Activated naive CD4-positive, alpha-beta T cell treated with anti-CD3 and anti-CD28 coated beads, Interleukin-2, amount 10 ng/mL, durations not matched to agents 7 days and 5 days (primary cell): ENCODE measurements around the gene NT5DC1.
"Not testable (repeated sequence)": the region's sequence is repeated elsewhere in the genome, so short reads cannot be mapped to it uniquely, and the experiment has no call there.

ENCODE experiments used
- CTCF ChIA-PET: fragments of 350-600 bp; sonication (Branson Sonifier 250); formaldehyde crosslinking; loops from one replicate; lab custom pipeline; 2021; ENCODE audit warnings: antibody characterized with exemption; lab: Charles Lee
- DNase-seq: peaks from one replicate; pipeline ENCODE4 v3.0.0-alpha.2; 2020
- H3K27ac Mint-ChIP-seq: one replicate; pipeline ENCODE4 v1.8.0; 2021; ENCODE audit warnings: mild to moderate bottlenecking, moderate library complexity, mixed read lengths
- H3K27me3 Mint-ChIP-seq: one replicate; pipeline ENCODE4 v1.8.0; 2021; ENCODE audit warnings: mild to moderate bottlenecking, mixed read lengths
- H3K36me3 Mint-ChIP-seq: one replicate; pipeline ENCODE4 v1.8.0; 2021; ENCODE audit warnings: mixed read lengths
- H3K4me1 Mint-ChIP-seq: one replicate; pipeline ENCODE4 v1.8.0; 2021; ENCODE audit warnings: mixed read lengths
- H3K4me3 Mint-ChIP-seq: one replicate; pipeline ENCODE4 v1.8.0; 2021; ENCODE audit warnings: mild to moderate bottlenecking, moderate library complexity, mixed read lengths
- H3K9me3 Mint-ChIP-seq: one replicate; pipeline ENCODE4 v1.8.0; 2021; ENCODE audit warnings: mixed read lengths

The NT5DC1 gene

GRCh38 chr6:116280161-116280932 is 179.7 kb downstream of the NT5DC1 start:
- CTCF ChIA-PET, result interaction anchor here (1.0 to 5.0 kb wide), 4 partner anchors 11 to 255 kb away, joined by 3 to 26 read pairs (median 4); no protein-coding TSS in a partner anchor
- Mint-ChIP-seq H3K27me3 (peaks cover 7% of the 10 kb centered on the region), H3K27ac (peak overlapping the region; percentile 97), H3K36me3 (peaks cover 35% of the 10 kb centered on the region), H3K9me3 (no peaks in the 10 kb centered on the region), H3K4me1 (peaks cover 49% of the 10 kb centered on the region), H3K4me3 (peak overlapping the region; percentile 95)
- DNase-seq, result no peak

GRCh38 chr6:116280933-116281316 is 180.3 kb downstream of the NT5DC1 start:
- no peak overlapping the region for H3K4me3 Mint-ChIP-seq
- CTCF ChIA-PET, result interaction anchor here (1.6 to 5.0 kb wide), 3 partner anchors 12 to 254 kb away, joined by 4 to 26 read pairs (median 5); no protein-coding TSS in a partner anchor
- no peak for DNase-seq
- H3K9me3 Mint-ChIP-seq, result no peaks in the 10 kb centered on the region
- H3K27me3 Mint-ChIP-seq, result peaks cover 7% of the 10 kb centered on the region
- H3K4me1 Mint-ChIP-seq, result peaks cover 46% of the 10 kb centered on the region
- H3K27ac Mint-ChIP-seq, result no peak overlapping the region
- H3K36me3 Mint-ChIP-seq, result peaks cover 31% of the 10 kb centered on the region

GRCh38 chr6:116282698-116283097 is 182.0 kb downstream of the NT5DC1 start:
- CTCF ChIA-PET, result no interaction called here
- no peaks in the 10 kb centered on the region for H3K9me3 Mint-ChIP-seq
- H3K4me3 Mint-ChIP-seq, result no peak overlapping the region
- peaks cover 29% of the 10 kb centered on the region for H3K4me1 Mint-ChIP-seq
- no peak for DNase-seq
- peaks cover 18% of the 10 kb centered on the region for H3K36me3 Mint-ChIP-seq
- no peak overlapping the region for H3K27ac Mint-ChIP-seq
- peaks cover 7% of the 10 kb centered on the region for H3K27me3 Mint-ChIP-seq

- H3K4me1 Mint-ChIP-seq, result peaks cover 24% of the 10 kb centered on the region
- H3K27ac Mint-ChIP-seq, result no peak overlapping the region
- no peak for DNase-seq
- H3K36me3 Mint-ChIP-seq, result peaks cover 13% of the 10 kb centered on the region
- CTCF ChIA-PET, result no interaction called here
- H3K27me3 Mint-ChIP-seq, result peaks cover 7% of the 10 kb centered on the region
- H3K4me3 Mint-ChIP-seq, result no peak overlapping the region
- H3K9me3 Mint-ChIP-seq, result no peaks in the 10 kb centered on the region
These were observed 182.5 kb downstream of the NT5DC1 start for GRCh38 chr6:116283191-116283590.

- H3K4me3 Mint-ChIP-seq, DNase-seq, CTCF ChIA-PET, H3K36me3 Mint-ChIP-seq, H3K27ac Mint-ChIP-seq, H3K27me3 Mint-ChIP-seq, H3K9me3 Mint-ChIP-seq: not testable (repeated sequence)
- H3K4me1 Mint-ChIP-seq, result peaks cover 11% of the 10 kb centered on the region
These were observed 184.3 kb downstream of the NT5DC1 start for GRCh38 chr6:116284984-116285383.

- H3K4me3 Mint-ChIP-seq, result no peak overlapping the region
- no peaks in the 10 kb centered on the region for H3K9me3 Mint-ChIP-seq
- no peak overlapping the region for H3K27ac Mint-ChIP-seq
- H3K36me3 Mint-ChIP-seq, result no peaks in the 10 kb centered on the region
- H3K27me3 Mint-ChIP-seq, result no peaks in the 10 kb centered on the region
- no peak for DNase-seq
- H3K4me1 Mint-ChIP-seq, result no peaks in the 10 kb centered on the region
- CTCF ChIA-PET, result interaction anchor here (0.6 to 3.6 kb wide), 18 partner anchors 8 to 358 kb away, joined by 3 to 30 read pairs (median 5); partner anchors contain the start of gene CALHM4
These were observed 186.2 kb downstream of the NT5DC1 start for GRCh38 chr6:116286773-116287358.

- Mint-ChIP-seq H3K36me3 (no peaks in the 10 kb centered on the region), H3K4me1 (no peaks in the 10 kb centered on the region), H3K4me3 (no peak overlapping the region), H3K9me3 (no peaks in the 10 kb centered on the region), H3K27ac (no peak overlapping the region), H3K27me3 (no peaks in the 10 kb centered on the region)
- CTCF ChIA-PET, result interaction anchor here (0.8 to 3.6 kb wide), 27 partner anchors 9 to 357 kb away, joined by 3 to 30 read pairs (median 4); partner anchors contain the start of genes CALHM4 and RWDD1
- no peak for DNase-seq
These were observed 187.1 kb downstream of the NT5DC1 start for GRCh38 chr6:116287689-116288282.

GRCh38 chr6:116289876-116290275 is 189.2 kb downstream of the NT5DC1 start:
- no peaks in the 10 kb centered on the region for H3K36me3 Mint-ChIP-seq
- CTCF ChIA-PET, result interaction anchor here (0.8 to 3.6 kb wide), 4 partner anchors 26 to 271 kb away, joined by 4 to 27 read pairs (median 4); no protein-coding TSS in a partner anchor
- H3K27me3 Mint-ChIP-seq, result no peaks in the 10 kb centered on the region
- no peak overlapping the region for H3K4me3 Mint-ChIP-seq
- H3K9me3 Mint-ChIP-seq, result no peaks in the 10 kb centered on the region
- DNase-seq, result no peak
- H3K27ac Mint-ChIP-seq, result no peak overlapping the region
- H3K4me1 Mint-ChIP-seq, result no peaks in the 10 kb centered on the region

- Mint-ChIP-seq H3K9me3 (no peaks in the 10 kb centered on the region), H3K4me1 (no peaks in the 10 kb centered on the region), H3K36me3 (no peaks in the 10 kb centered on the region), H3K27me3 (no peaks in the 10 kb centered on the region), H3K4me3 (no peak overlapping the region), H3K27ac (no peak overlapping the region)
- DNase-seq, result no peak
- CTCF ChIA-PET, result interaction anchor here (0.8 to 1.3 kb wide), 2 partner anchors 201 to 270 kb away, joined by 4 read pairs; no protein-coding TSS in a partner anchor
These were observed 190.1 kb downstream of the NT5DC1 start for GRCh38 chr6:116290799-116291198.

- Mint-ChIP-seq H3K36me3 (no peaks in the 10 kb centered on the region), H3K4me1 (no peaks in the 10 kb centered on the region), H3K27me3 (no peaks in the 10 kb centered on the region), H3K9me3 (no peaks in the 10 kb centered on the region), H3K27ac (no peak overlapping the region), H3K4me3 (no peak overlapping the region)
- CTCF ChIA-PET, result interaction anchor here (1.2 kb wide), 1 partner anchor 23 kb away, joined by 3 read pairs; no protein-coding TSS in a partner anchor
- no peak for DNase-seq
These were observed 191.2 kb downstream of the NT5DC1 start for GRCh38 chr6:116291701-116292396.

- Mint-ChIP-seq H3K36me3 (no peaks in the 10 kb centered on the region), H3K27ac (no peak overlapping the region), H3K27me3 (no peaks in the 10 kb centered on the region), H3K4me3 (no peak overlapping the region), H3K4me1 (no peaks in the 10 kb centered on the region), H3K9me3 (no peaks in the 10 kb centered on the region)
- CTCF ChIA-PET, result interaction anchor here (1.2 kb wide), 1 partner anchor 24 kb away, joined by 3 read pairs; no protein-coding TSS in a partner anchor
- DNase-seq, result no peak
These were observed 191.9 kb downstream of the NT5DC1 start for GRCh38 chr6:116292553-116292952.

- no peaks in the 10 kb centered on the region for H3K4me1 Mint-ChIP-seq
- no peak for DNase-seq
- H3K36me3 Mint-ChIP-seq, result no peaks in the 10 kb centered on the region
- no peaks in the 10 kb centered on the region for H3K27me3 Mint-ChIP-seq
- no peaks in the 10 kb centered on the region for H3K9me3 Mint-ChIP-seq
- CTCF ChIA-PET, result interaction anchor here (0.6 kb wide), 1 partner anchor 330 kb away, joined by 3 read pairs; no protein-coding TSS in a partner anchor
- no peak overlapping the region for H3K27ac Mint-ChIP-seq
- no peak overlapping the region for H3K4me3 Mint-ChIP-seq
These were observed 197.6 kb downstream of the NT5DC1 start for GRCh38 chr6:116298273-116298672.

- no peak overlapping the region for H3K27ac Mint-ChIP-seq
- DNase-seq, result no peak
- no peaks in the 10 kb centered on the region for H3K27me3 Mint-ChIP-seq
- H3K36me3 Mint-ChIP-seq, result no peaks in the 10 kb centered on the region
- no peaks in the 10 kb centered on the region for H3K4me1 Mint-ChIP-seq
- H3K9me3 Mint-ChIP-seq, result no peaks in the 10 kb centered on the region
- CTCF ChIA-PET, result interaction anchor here (0.6 kb wide), 1 partner anchor 329 kb away, joined by 3 read pairs; no protein-coding TSS in a partner anchor
- H3K4me3 Mint-ChIP-seq, result no peak overlapping the region
These were observed 198.3 kb downstream of the NT5DC1 start for GRCh38 chr6:116298973-116299372.
